Measurements from ENCODE around the gene NQO2. TPM values are rescaled to one million over a fixed set of nuclear protein-coding genes. Genes with fewer than 3 reads are reported as not detected.

NQO2 gene, protein sequence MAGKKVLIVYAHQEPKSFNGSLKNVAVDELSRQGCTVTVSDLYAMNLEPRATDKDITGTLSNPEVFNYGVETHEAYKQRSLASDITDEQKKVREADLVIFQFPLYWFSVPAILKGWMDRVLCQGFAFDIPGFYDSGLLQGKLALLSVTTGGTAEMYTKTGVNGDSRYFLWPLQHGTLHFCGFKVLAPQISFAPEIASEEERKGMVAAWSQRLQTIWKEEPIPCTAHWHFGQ
- total RNA-seq = 10 to 100 TPM; 12.8 to 13.7 TPM

- H3K4me1 Mint-ChIP-seq = peaks cover 15% of the 10 kb centered on the region
- peak; percentile 88 for DNase-seq
- no peaks in the 10 kb centered on the region for H3K27me3 Mint-ChIP-seq
- peak within 1 kb of the TSS; percentile 98 for H3K27ac Mint-ChIP-seq
- H3K9me3 Mint-ChIP-seq = no peaks in the 10 kb centered on the region
- H3K4me3 Mint-ChIP-seq = peak within 1 kb of the TSS; percentile 94
- peaks cover 15% of the 10 kb centered on the region for H3K36me3 Mint-ChIP-seq
Observed at GRCh38 chr6:2999618-3000557, at the start of gene NQO2. Gene NQO2, plus strand, starts transcription at chr6:2999894. Its CDS starts 6,659 bp downstream, at chr6:3006553.

GRCh38 chr6:2950713-2951112 lies 49.0 kb upstream of the NQO2 start:
- DNase-seq = no peak
- Mint-ChIP-seq H3K4me3 (no peak overlapping the region), H3K4me1 (peaks cover 22% of the 10 kb centered on the region), H3K9me3 (no peaks in the 10 kb centered on the region), H3K36me3 (peaks cover 30% of the 10 kb centered on the region), H3K27me3 (no peaks in the 10 kb centered on the region), H3K27ac (no peak overlapping the region)

DNA sequence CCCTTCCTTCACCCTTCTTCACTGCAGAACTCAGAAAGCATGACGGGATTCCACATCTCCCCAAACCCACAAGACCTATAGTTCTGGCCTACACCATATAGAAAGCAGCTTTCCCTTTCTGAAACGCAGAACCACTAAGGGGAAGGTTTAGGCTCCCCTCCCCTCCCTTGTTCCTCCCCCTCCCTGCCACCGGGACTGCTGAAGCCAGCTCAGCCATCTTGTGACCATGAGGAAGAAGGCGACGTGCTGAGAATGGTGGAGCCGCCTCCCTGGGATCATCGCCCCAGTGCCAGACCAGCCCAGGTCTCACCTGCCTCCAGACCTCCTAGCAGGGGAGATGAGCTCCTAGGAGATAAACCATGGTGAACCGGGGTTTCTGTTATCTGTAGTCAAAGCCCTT lies 48.0 kb upstream of the NQO2 start:
- Mint-ChIP-seq H3K4me1 (peaks cover 22% of the 10 kb centered on the region), H3K27me3 (no peaks in the 10 kb centered on the region), H3K9me3 (no peaks in the 10 kb centered on the region), H3K4me3 (peak overlapping the region; percentile 42), H3K27ac (peak overlapping the region; percentile 79), H3K36me3 (peaks cover 33% of the 10 kb centered on the region)
- no peak for DNase-seq

- Mint-ChIP-seq H3K36me3 (peaks cover 37% of the 10 kb centered on the region), H3K27me3 (no peaks in the 10 kb centered on the region), H3K27ac (no peak overlapping the region), H3K9me3 (no peaks in the 10 kb centered on the region), H3K4me1 (peaks cover 17% of the 10 kb centered on the region), H3K4me3 (no peak overlapping the region)
- peak; percentile 48 for DNase-seq
Observed at GRCh38 chr6:2952557-2953095, 47.1 kb upstream of the NQO2 start.

DNA sequence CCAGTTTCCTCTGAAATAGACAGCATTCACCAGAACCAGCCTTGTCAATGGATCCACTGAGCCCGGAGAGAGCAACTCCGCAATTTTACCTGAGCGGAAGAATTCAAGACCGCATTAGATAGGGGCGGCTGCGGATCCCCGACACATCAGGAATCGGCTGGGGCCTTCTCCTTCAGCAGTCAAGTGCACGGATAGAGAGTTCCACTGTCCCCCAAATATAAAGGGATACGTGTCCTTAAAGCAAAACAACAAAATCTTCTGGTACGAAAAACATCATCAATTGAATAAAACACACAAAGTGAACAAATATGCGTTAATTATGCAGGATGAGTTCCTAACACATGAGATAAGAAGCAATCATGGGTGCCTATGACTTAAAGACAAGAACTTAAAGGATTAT lies 46.6 kb upstream of the NQO2 start:
- H3K4me3 Mint-ChIP-seq = no peak overlapping the region
- no peak overlapping the region for H3K27ac Mint-ChIP-seq
- H3K4me1 Mint-ChIP-seq = peaks cover 21% of the 10 kb centered on the region
- no peaks in the 10 kb centered on the region for H3K9me3 Mint-ChIP-seq
- no peak for DNase-seq
- peaks cover 35% of the 10 kb centered on the region for H3K36me3 Mint-ChIP-seq
- no peaks in the 10 kb centered on the region for H3K27me3 Mint-ChIP-seq

DNA sequence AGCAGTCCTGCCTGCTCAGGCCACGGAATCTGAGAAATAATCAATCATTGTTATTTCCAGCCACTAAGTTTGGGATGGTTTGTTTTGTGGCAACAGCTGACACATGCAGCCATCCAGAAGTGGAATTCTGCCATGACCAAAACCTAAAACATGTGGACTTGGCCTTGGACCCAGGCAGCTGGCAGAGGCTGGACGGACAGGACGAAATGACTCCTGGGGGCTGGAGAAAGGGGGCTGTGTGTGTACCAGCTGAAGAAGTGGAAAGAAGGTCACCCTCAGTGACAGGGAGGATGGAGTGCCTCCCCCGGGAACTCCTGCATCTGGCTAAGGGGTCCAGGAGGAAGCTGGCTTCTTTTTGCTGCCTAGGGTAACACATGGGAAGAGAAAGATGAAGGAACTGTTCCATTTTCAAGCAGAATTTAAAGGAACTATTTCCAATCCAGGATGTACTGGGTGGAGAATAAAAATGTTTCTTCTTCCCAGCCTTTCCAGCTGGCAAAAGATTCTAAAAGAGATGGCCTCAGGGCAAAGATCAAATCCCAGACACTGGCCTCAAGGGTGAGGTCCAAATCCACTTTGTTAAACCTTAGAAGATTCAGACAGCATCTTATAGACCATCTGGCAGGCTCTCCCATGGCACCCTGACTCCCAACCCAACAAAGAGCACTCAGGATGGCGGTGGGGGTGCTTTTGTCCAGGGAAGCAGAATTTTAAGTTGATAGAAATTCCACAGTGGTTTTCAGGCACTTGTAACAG lies 42.6 kb upstream of the NQO2 start:
- no peaks in the 10 kb centered on the region for H3K9me3 Mint-ChIP-seq
- H3K27ac Mint-ChIP-seq = no peak overlapping the region
- H3K4me1 Mint-ChIP-seq = peaks cover 26% of the 10 kb centered on the region
- DNase-seq = no peak
- peaks cover 28% of the 10 kb centered on the region for H3K36me3 Mint-ChIP-seq
- no peak overlapping the region for H3K4me3 Mint-ChIP-seq
- H3K27me3 Mint-ChIP-seq = no peaks in the 10 kb centered on the region

DNA sequence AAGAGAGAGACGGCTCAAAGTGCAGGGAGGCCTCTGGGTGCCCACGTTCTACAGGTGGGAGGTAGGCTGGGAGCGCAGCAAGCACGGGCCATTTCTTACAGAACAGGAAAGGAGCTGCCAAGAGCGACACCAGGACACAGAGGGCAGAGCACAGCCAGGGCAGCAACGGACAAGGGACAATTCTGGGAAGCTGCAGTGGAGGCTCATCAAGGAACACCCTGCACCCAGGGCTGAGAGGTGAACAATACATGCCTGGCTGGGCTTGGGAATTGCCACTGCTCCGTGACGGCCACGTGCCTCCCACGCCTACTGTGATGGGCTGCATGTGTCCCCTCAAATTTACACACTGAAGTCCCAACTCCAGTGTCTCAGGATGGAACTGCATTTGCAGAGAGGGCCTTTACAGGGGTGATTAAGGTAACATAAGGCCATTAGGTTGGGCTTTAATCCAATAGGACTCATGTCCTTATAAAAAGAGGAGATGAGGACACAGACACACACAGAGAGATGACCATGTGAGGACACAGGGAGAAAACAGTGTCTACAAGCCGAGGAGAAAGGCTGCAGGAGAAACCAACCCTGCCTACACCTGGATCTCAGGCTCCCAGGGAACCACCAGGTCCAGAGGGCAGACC lies 41.9 kb upstream of the NQO2 start:
- Mint-ChIP-seq H3K27me3 (no peaks in the 10 kb centered on the region), H3K9me3 (no peaks in the 10 kb centered on the region), H3K36me3 (peaks cover 24% of the 10 kb centered on the region), H3K4me1 (peaks cover 32% of the 10 kb centered on the region), H3K27ac (peak overlapping the region; percentile 18), H3K4me3 (peak overlapping the region; percentile 30)
- DNase-seq = no peak

GRCh38 chr6:2958331-2958711 lies 41.4 kb upstream of the NQO2 start:
- Mint-ChIP-seq H3K27ac (peak overlapping the region; percentile 18), H3K4me1 (peaks cover 34% of the 10 kb centered on the region), H3K9me3 (no peaks in the 10 kb centered on the region), H3K27me3 (no peaks in the 10 kb centered on the region), H3K36me3 (peaks cover 20% of the 10 kb centered on the region), H3K4me3 (peak overlapping the region; percentile 30)
- no peak for DNase-seq

DNA sequence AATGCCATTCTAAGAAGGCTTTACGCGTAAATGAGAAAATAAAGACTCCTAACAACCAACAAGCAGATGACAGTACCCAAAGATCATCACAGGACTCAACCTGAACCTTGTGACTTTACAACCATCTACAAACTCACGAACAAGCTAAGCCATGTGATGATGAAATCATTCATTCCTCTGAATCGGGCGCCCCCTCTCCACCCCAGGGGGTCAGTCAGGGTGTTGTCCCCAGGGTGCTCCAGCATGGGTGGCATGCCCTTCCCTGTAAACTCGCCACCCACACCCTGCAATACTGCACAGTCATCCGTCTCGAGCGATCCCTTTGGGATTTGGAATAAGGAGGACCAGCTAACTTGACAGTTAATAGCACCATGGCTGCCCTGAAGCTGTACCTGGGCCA lies 40.9 kb upstream of the NQO2 start:
- Mint-ChIP-seq H3K27ac (peak overlapping the region; percentile 18), H3K27me3 (no peaks in the 10 kb centered on the region), H3K4me1 (peaks cover 37% of the 10 kb centered on the region), H3K9me3 (no peaks in the 10 kb centered on the region), H3K4me3 (no peak overlapping the region), H3K36me3 (peaks cover 19% of the 10 kb centered on the region)
- no peak for DNase-seq

GRCh38 chr6:2959909-2960719 lies 39.6 kb upstream of the NQO2 start:
- Mint-ChIP-seq H3K36me3 (peaks cover 12% of the 10 kb centered on the region), H3K4me1 (peaks cover 34% of the 10 kb centered on the region), H3K4me3 (no peak overlapping the region), H3K27me3 (no peaks in the 10 kb centered on the region), H3K27ac (no peak overlapping the region), H3K9me3 (no peaks in the 10 kb centered on the region)
- no peak for DNase-seq

DNA sequence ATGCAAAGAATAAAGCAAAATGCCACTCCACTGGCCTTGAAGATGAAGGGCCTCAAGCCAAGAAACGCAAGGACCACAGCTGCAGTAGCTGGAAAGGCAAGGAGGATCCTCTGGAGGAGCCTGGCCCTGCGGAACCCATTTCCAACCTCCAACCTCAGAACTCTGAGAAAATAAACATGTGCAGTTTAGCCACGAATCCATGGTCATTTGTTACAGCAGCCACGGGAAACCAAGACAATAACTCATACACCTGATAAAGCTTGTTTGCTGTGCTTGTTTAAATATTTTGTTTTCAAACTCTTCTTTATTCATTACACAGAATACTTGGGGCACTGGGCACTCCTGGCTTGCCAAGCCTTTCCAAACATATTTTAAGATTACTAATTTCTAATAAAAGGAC lies 38.8 kb upstream of the NQO2 start:
- DNase-seq = no peak
- H3K9me3 Mint-ChIP-seq = no peaks in the 10 kb centered on the region
- no peaks in the 10 kb centered on the region for H3K27me3 Mint-ChIP-seq
- H3K4me3 Mint-ChIP-seq = no peak overlapping the region
- peaks cover 28% of the 10 kb centered on the region for H3K4me1 Mint-ChIP-seq
- H3K36me3 Mint-ChIP-seq = peaks cover 12% of the 10 kb centered on the region
- H3K27ac Mint-ChIP-seq = no peak overlapping the region

- peaks cover 12% of the 10 kb centered on the region for H3K36me3 Mint-ChIP-seq
- H3K27ac Mint-ChIP-seq = no peak overlapping the region
- H3K27me3 Mint-ChIP-seq = no peaks in the 10 kb centered on the region
- H3K4me1 Mint-ChIP-seq = peaks cover 33% of the 10 kb centered on the region
- no peak overlapping the region for H3K4me3 Mint-ChIP-seq
- H3K9me3 Mint-ChIP-seq = no peaks in the 10 kb centered on the region
- no peak for DNase-seq
Observed at GRCh38 chr6:2961506-2961905, 38.2 kb upstream of the NQO2 start.

GRCh38 chr6:2962004-2962403 lies 37.7 kb upstream of the NQO2 start:
- peaks cover 36% of the 10 kb centered on the region for H3K4me1 Mint-ChIP-seq
- no peak overlapping the region for H3K4me3 Mint-ChIP-seq
- H3K27ac Mint-ChIP-seq = no peak overlapping the region
- no peak for DNase-seq
- no peaks in the 10 kb centered on the region for H3K27me3 Mint-ChIP-seq
- no peaks in the 10 kb centered on the region for H3K9me3 Mint-ChIP-seq
- peaks cover 10% of the 10 kb centered on the region for H3K36me3 Mint-ChIP-seq

DNA sequence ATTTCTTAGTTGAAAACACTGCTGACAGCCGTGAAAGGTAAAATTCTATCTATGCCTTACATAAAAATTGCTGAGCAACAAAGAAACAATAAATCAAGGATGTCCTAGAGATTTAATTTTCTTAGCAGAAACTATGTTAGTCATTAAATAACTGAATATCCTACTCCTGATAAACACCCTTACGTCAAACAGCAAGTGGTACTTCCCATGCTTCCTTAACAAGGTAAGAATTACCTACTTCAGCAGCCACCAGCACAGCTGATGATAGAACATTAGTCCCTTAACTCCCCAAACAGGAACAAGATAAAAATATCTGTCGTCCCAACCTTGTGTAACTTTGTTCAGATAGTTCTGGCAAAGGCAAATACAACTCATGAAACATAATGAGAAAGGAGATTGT lies 37.1 kb upstream of the NQO2 start:
- Mint-ChIP-seq H3K27ac (no peak overlapping the region), H3K4me3 (no peak overlapping the region), H3K4me1 (peaks cover 42% of the 10 kb centered on the region), H3K36me3 (peaks cover 13% of the 10 kb centered on the region), H3K27me3 (no peaks in the 10 kb centered on the region), H3K9me3 (no peaks in the 10 kb centered on the region)
- DNase-seq = no peak
